Adrenal gland (tissue), 5 donors: ENCODE data around the gene RALGPS1.

Experiments used
- POLR2A ChIP-seq, 2 donors: fragments of 450-650 bp; IDR thresholded peaks; one replicate each; pipeline ENCODE4 v1.6.1; 2017; ENCODE audit warnings: antibody characterized with exemption in 2 of 2, mild to moderate bottlenecking in 2 of 2, moderate library complexity in 1 of 2
- TF ChIP-seq, protein P1 (sequence below), 6 experiments: fragments of 450-650 bp in 4 of 6; fragments of 200-600 bp in 2 of 6; sonication (generic) in 1 of 6; IDR thresholded peaks; 1 replicate in 5 of 6; 2 replicates in 1 of 6; pipeline versions ENCODE4 v1.5.1 to v1.8.0; 2016 to 2021; ENCODE audit warnings: antibody characterized with exemption in 6 of 6, mild to moderate bottlenecking in 2 of 6, moderate library complexity in 1 of 6
- donor health status: DM: no; HTN: no; CAD: no.

GRCh38 chr9:126942399-126942798 lies 27.8 kb downstream of the RALGPS1 start:
- TF ChIP-seq, protein P1, sequence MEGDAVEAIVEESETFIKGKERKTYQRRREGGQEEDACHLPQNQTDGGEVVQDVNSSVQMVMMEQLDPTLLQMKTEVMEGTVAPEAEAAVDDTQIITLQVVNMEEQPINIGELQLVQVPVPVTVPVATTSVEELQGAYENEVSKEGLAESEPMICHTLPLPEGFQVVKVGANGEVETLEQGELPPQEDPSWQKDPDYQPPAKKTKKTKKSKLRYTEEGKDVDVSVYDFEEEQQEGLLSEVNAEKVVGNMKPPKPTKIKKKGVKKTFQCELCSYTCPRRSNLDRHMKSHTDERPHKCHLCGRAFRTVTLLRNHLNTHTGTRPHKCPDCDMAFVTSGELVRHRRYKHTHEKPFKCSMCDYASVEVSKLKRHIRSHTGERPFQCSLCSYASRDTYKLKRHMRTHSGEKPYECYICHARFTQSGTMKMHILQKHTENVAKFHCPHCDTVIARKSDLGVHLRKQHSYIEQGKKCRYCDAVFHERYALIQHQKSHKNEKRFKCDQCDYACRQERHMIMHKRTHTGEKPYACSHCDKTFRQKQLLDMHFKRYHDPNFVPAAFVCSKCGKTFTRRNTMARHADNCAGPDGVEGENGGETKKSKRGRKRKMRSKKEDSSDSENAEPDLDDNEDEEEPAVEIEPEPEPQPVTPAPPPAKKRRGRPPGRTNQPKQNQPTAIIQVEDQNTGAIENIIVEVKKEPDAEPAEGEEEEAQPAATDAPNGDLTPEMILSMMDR (IDR thresholded peaks at IDR 0.05): no peak
- TF ChIP-seq POLR2A (IDR thresholded peaks at IDR 0.05): no peak
